ENCODE measurements around the gene RAB20.

RAB20 gene

DNA sequence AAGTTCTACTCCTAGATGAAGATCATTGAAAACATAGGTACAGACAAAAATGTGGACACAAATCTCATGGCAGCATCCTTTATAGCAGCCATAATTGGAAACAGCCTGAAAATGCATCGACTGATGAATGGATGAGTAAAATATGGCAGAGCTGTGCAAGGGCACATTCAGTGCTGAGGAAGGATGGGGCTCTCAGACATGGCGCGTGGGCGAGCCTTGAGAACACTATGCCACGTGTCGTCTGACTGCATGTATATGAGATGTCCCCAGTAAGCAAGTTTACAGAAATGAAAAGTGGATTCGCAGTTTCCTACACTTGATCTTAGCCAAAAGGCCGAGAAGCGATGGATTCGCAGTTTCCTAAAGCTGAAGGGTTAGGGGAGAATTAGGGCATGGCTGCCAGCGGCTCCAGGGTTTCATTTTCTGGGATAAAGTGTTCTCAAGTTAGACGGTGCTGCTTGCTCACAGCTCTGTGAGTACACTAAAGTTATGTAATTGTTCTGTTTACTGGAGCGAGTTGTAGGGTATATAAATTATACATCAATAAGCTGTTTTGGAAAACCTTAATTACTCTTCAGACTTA, 78.0 kb downstream of the RAB20 start:
- TF ChIP-seq POLR2AphosphoS5 (IDR thresholded peaks at IDR 0.05; ENCODE audit: low read depth, low read length): no peak
- no peak for TF ChIP-seq FOXP2 (optimal IDR thresholded peaks at IDR 0.05; ENCODE audit: borderline replicate concordance, extremely low read depth, extremely low read length, insufficient read depth)
- TF ChIP-seq, protein P1, sequence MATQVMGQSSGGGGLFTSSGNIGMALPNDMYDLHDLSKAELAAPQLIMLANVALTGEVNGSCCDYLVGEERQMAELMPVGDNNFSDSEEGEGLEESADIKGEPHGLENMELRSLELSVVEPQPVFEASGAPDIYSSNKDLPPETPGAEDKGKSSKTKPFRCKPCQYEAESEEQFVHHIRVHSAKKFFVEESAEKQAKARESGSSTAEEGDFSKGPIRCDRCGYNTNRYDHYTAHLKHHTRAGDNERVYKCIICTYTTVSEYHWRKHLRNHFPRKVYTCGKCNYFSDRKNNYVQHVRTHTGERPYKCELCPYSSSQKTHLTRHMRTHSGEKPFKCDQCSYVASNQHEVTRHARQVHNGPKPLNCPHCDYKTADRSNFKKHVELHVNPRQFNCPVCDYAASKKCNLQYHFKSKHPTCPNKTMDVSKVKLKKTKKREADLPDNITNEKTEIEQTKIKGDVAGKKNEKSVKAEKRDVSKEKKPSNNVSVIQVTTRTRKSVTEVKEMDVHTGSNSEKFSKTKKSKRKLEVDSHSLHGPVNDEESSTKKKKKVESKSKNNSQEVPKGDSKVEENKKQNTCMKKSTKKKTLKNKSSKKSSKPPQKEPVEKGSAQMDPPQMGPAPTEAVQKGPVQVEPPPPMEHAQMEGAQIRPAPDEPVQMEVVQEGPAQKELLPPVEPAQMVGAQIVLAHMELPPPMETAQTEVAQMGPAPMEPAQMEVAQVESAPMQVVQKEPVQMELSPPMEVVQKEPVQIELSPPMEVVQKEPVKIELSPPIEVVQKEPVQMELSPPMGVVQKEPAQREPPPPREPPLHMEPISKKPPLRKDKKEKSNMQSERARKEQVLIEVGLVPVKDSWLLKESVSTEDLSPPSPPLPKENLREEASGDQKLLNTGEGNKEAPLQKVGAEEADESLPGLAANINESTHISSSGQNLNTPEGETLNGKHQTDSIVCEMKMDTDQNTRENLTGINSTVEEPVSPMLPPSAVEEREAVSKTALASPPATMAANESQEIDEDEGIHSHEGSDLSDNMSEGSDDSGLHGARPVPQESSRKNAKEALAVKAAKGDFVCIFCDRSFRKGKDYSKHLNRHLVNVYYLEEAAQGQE (IDR thresholded peaks at IDR 0.05; ENCODE audit: insufficient read depth in 1 of 2, low read depth in 2 of 2, low read length in 2 of 2): no peak
- no peak for TF ChIP-seq TAF1 (IDR thresholded peaks at IDR 0.05; ENCODE audit: borderline replicate concordance, insufficient read depth, low read length)
- TF ChIP-seq SIN3A (IDR thresholded peaks at IDR 0.05; ENCODE audit: borderline replicate concordance, insufficient read depth, low read length): no peak

DNA sequence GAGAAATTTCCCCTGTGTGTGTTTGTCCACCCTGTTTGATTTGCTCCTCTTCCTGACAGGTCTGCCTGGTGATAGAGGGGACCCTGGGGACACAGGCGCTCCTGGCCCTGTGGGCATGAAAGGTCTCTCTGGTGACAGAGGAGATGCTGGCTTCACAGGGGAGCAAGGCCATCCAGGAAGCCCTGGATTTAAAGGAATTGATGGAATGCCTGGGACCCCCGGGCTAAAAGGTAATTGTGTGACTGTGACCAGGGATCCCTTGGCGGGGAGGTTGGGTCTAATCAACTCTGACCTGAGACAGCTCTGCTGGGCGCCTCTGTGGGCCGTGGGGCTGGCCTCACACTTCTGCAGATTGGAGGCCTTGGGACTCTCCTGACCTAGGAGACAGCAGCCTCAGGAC, 81.4 kb downstream of the RAB20 start:
- TF ChIP-seq POLR2AphosphoS5 (IDR thresholded peaks at IDR 0.05; ENCODE audit: low read depth, low read length) (no peak), TAF1 (IDR thresholded peaks at IDR 0.05; ENCODE audit: borderline replicate concordance, insufficient read depth, low read length) (no peak), FOXP2 (optimal IDR thresholded peaks at IDR 0.05; ENCODE audit: borderline replicate concordance, extremely low read depth, extremely low read length, insufficient read depth) (no peak), SIN3A (IDR thresholded peaks at IDR 0.05; ENCODE audit: borderline replicate concordance, insufficient read depth, low read length) (no peak)
- TF ChIP-seq, protein P1 (IDR thresholded peaks at IDR 0.05; ENCODE audit: insufficient read depth in 1 of 2, low read depth in 2 of 2, low read length in 2 of 2): no peak

DNA sequence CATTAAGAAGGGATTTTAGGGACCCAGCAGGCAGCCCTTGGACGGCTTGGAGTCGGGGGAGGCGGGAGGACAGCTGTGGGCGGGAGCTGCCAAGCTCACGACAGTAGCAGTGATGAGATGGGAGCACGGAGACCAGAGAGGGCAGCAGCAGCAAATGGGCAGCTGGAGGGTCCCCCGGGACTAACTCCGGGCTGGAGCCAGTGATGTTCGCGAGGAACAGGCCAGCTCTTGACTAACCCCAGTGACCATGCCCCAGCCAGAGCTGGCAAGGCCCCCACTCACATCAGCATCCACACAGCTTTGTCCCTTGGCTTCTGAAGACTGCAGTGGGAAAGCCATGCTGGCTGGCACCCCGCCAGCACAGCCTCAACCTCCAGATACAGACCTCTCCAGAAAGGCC, 81.9 kb downstream of the RAB20 start:
- TF ChIP-seq FOXP2 (optimal IDR thresholded peaks at IDR 0.05; ENCODE audit: borderline replicate concordance, extremely low read depth, extremely low read length, insufficient read depth): no peak
- TF ChIP-seq TAF1 (IDR thresholded peaks at IDR 0.05; ENCODE audit: borderline replicate concordance, insufficient read depth, low read length): no peak
- TF ChIP-seq, protein P1 (IDR thresholded peaks at IDR 0.05; ENCODE audit: insufficient read depth in 1 of 2, low read depth in 2 of 2, low read length in 2 of 2): no peak
- TF ChIP-seq POLR2AphosphoS5 (IDR thresholded peaks at IDR 0.05; ENCODE audit: low read depth, low read length): no peak
- TF ChIP-seq SIN3A (IDR thresholded peaks at IDR 0.05; ENCODE audit: borderline replicate concordance, insufficient read depth, low read length): no peak

DNA sequence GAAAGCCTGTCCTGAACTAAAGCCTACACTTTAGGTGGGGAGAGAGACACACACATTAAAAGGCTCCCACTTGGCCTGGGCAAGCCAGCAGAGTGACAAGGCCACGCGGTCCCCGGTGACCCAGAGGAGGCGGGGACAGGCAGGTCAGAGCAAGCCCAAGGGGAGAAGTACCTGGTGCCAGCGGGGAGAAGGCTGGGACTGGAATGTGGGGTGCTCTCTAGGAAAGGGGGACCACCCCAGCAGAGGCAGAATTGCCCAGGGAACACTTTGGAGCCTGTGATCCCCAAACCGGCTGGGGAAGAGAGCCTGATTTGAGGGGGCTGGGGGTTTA, 82.3 kb downstream of the RAB20 start:
- TF ChIP-seq, protein P1 (IDR thresholded peaks at IDR 0.05; ENCODE audit: insufficient read depth in 1 of 2, low read depth in 2 of 2, low read length in 2 of 2): no peak

Data from PFSK-1 (cell line).